Heart left ventricle (tissue), 13 donors: ENCODE data around the gene SCAF8.

ENCODE experiments used
- POLR2A ChIP-seq, 2 donors: fragments of 450-650 bp; IDR thresholded peaks; one replicate each; pipeline ENCODE4 v1.6.1; 2017; ENCODE audit warnings: antibody characterized with exemption in 2 of 2, mild to moderate bottlenecking in 2 of 2, moderate library complexity in 2 of 2
- TF ChIP-seq, protein P1 (sequence below), 12 donors: fragments of 200-600 bp; sonication (generic) in 4 of 12; IDR thresholded peaks; one replicate each; pipeline versions ENCODE4 v1.5.0 to v1.8.0; 2018 to 2022; ENCODE audit warnings: antibody characterized with exemption in 12 of 12, mild to moderate bottlenecking in 5 of 12
- donor health status: ischemic (EF 13 %, LVEDD 7.1; RV severe dilation, severe dysfunction).
- donor health status: DM: no; HTN: yes; CAD: no.
- donor health status: DM: no; HTN: no; CAD: no.
- donor health status: ischemic (EF 25% LVEDD 6.9; RV normal size, moderate dysfunction).
- donor health status: ischemic (EF 25% LVEDD 5.7; RV mildly dilated, moderate dysfunction).
- donor health status: ischemic (EF 35%, LVEDD 5.7; RV mildly dilated, moderate dysfunction).
- donor health status: nonischemic (EF 11% LVEDD 7.7; RV severe dilation, severe dysfunction).
- donor health status: DM: yes; HTN: yes; CAD: no.
- donor health status: PGD.
- donor health status: ischemic (EF 29% LVEDD 5.4; RV normal size, mild dysfunction).
- donor health status: nonischemic (EF 23%, LVEDD 6.1; RV moderate dilation, normal function).

- TF ChIP-seq POLR2A (IDR thresholded peaks at IDR 0.05) = no peak
- TF ChIP-seq, protein P1, sequence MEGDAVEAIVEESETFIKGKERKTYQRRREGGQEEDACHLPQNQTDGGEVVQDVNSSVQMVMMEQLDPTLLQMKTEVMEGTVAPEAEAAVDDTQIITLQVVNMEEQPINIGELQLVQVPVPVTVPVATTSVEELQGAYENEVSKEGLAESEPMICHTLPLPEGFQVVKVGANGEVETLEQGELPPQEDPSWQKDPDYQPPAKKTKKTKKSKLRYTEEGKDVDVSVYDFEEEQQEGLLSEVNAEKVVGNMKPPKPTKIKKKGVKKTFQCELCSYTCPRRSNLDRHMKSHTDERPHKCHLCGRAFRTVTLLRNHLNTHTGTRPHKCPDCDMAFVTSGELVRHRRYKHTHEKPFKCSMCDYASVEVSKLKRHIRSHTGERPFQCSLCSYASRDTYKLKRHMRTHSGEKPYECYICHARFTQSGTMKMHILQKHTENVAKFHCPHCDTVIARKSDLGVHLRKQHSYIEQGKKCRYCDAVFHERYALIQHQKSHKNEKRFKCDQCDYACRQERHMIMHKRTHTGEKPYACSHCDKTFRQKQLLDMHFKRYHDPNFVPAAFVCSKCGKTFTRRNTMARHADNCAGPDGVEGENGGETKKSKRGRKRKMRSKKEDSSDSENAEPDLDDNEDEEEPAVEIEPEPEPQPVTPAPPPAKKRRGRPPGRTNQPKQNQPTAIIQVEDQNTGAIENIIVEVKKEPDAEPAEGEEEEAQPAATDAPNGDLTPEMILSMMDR (IDR thresholded peaks at IDR 0.05) = no peak
Observed at GRCh38 chr6:154783229-154783628, 50.0 kb downstream of the SCAF8 start.
